Duodenal mucosa (tissue), 2 donors: ENCODE data around the gene SLC26A3.
A peak's percentile ranks its signal among the peaks of the same experiment; 100 is the strongest.
"Not testable (repeated sequence)": the region's sequence is repeated elsewhere in the genome, so short reads cannot be mapped to it uniquely, and the experiment has no call there.

Experiments used
- H3K27ac ChIP-seq: one replicate; pipeline ENCODE4 v1.7.0; 2013; ENCODE audit warnings: low read depth, low read length
- H3K27me3 ChIP-seq, 2 donors: one replicate each; pipeline ENCODE4 v1.7.0; 2013; ENCODE audit warnings: low read length in 2 of 2, control low read depth in 1 of 2; ENCODE audit not compliant: insufficient read depth in 2 of 2, control insufficient read depth in 1 of 2
- H3K36me3 ChIP-seq, 2 donors: one replicate each; pipeline ENCODE4 v1.7.0; 2013; ENCODE audit warnings: low read length in 2 of 2, control low read depth in 1 of 2; ENCODE audit not compliant: insufficient read depth in 2 of 2, control insufficient read depth in 1 of 2
- H3K4me1 ChIP-seq, 2 donors: one replicate each; pipeline ENCODE4 v1.7.0; 2013; ENCODE audit warnings: low read length in 2 of 2, control low read depth in 1 of 2; ENCODE audit not compliant: insufficient read depth in 2 of 2, control insufficient read depth in 1 of 2
- H3K4me3 ChIP-seq, 2 donors: one replicate each; pipeline ENCODE4 v1.7.0; 2013; ENCODE audit warnings: low read length in 2 of 2, low read depth in 1 of 2
- H3K9ac ChIP-seq, 2 donors: one replicate each; pipeline ENCODE4 v1.7.0; 2013; ENCODE audit warnings: low read length in 2 of 2, low read depth in 1 of 2
- H3K9me3 ChIP-seq, 2 donors: one replicate each; pipeline ENCODE4 v1.7.0; 2013; ENCODE audit warnings: low read length in 2 of 2, control low read depth in 1 of 2; ENCODE audit not compliant: control insufficient read depth in 1 of 2

The SLC26A3 gene

GRCh38 chr7:107803009-107803610 lies at the start of gene SLC26A3:
TSS of gene SLC26A3 (minus strand) at chr7:107803223. CDS start at chr7:107794509, 8,714 bp downstream.
- peaks cover 16 to 25% of the 10 kb centered on the region in 2 donors for H3K4me1 ChIP-seq
- H3K4me3 ChIP-seq, result peak within 1 kb of the TSS; percentile 57 to 60
- H3K9me3 ChIP-seq, result no peaks in the 10 kb centered on the region
- peak within 1 kb of the TSS in 1 of 2 donors; percentile 29 for H3K9ac ChIP-seq
- H3K27ac ChIP-seq, result no peak within 1 kb of the TSS
- no peaks in the 10 kb centered on the region for H3K27me3 ChIP-seq
- H3K36me3 ChIP-seq, result no peaks in the 10 kb centered on the region

- peak overlapping the region; percentile 58 for H3K27ac ChIP-seq
- H3K4me1 ChIP-seq, result peaks cover 13 to 15% of the 10 kb centered on the region in 2 donors
- H3K9me3 ChIP-seq, result no peaks in the 10 kb centered on the region
- H3K9ac ChIP-seq, result no peak overlapping the region
- no peaks in the 10 kb centered on the region for H3K27me3 ChIP-seq
- no peak overlapping the region for H3K4me3 ChIP-seq
- no peaks in the 10 kb centered on the region for H3K36me3 ChIP-seq
Measured at GRCh38 chr7:107850643-107851042, 47.6 kb upstream of the SLC26A3 start.

DNA sequence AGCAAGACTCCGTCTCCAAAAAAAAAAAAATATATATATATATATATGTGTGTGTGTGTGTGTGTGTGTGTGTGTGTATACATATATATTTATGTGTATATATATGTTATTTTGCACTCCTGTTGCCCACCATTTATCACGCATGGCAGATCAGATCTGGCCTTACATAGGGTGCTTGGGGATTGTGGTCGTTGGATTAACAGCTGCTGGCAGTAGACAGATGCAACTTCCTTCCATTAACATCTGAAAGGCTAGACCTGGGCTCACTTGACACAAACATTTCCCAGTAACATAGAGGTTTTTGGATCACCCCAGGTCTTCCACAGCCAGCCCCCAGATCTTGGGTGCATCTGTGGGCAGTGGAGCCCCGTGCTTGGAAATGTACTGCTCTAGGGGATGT lies 47.2 kb upstream of the SLC26A3 start:
- Histone ChIP-seq H3K36me3 (no peaks in the 10 kb centered on the region), H3K27me3 (no peaks in the 10 kb centered on the region), H3K4me3 (no peak overlapping the region), H3K4me1 (peaks cover 11 to 13% of the 10 kb centered on the region in 2 donors), H3K9me3 (no peaks in the 10 kb centered on the region), H3K27ac (peak overlapping the region; percentile 58), H3K9ac (no peak overlapping the region)

DNA sequence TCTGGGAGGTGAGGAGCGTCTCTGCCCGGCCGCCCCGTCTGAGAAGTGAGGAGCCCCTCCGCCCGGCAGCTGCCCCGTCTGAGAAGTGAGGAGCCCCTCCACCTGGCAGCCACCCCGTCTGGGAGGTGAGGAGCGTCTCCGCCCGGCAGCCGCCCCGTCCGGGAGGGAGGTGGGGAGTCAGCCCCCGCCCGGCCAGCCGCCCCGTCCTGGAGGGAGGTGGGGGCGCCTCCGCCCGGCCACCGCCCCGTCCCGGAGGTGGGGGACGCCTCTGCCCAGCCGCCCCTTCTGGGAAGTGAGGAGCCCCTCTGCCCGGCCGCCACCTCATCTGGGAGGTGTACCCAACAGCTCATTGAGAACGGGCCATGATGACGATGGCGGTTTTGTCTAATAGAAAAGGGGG lies 45.2 kb upstream of the SLC26A3 start:
- H3K36me3 ChIP-seq, H3K4me3 ChIP-seq, H3K27ac ChIP-seq, H3K9me3 ChIP-seq, H3K9ac ChIP-seq, H3K27me3 ChIP-seq: not testable (repeated sequence)
- peaks cover 16 to 22% of the 10 kb centered on the region in 2 donors for H3K4me1 ChIP-seq

DNA sequence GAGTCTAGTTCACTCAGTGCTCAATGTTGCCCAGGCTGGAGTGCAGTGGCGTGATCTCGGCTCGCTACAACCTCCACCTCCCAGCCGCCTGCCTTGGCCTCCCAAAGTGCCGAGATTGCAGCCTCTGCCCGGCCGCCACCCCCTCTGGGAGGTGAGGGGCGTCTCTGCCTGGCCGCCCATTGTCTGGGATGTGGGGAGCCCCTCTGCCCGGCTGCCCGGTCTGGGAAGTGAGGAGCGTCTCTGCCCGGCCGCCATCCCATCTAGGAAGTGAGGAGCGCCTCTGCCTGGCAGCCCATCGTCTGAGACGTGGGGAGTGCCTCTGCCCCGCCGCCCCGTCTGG lies 44.8 kb upstream of the SLC26A3 start:
- peaks cover 16 to 26% of the 10 kb centered on the region in 2 donors for H3K4me1 ChIP-seq
- not testable (repeated sequence) for H3K27ac ChIP-seq, H3K9me3 ChIP-seq, H3K4me3 ChIP-seq, H3K9ac ChIP-seq, H3K36me3 ChIP-seq, H3K27me3 ChIP-seq

DNA sequence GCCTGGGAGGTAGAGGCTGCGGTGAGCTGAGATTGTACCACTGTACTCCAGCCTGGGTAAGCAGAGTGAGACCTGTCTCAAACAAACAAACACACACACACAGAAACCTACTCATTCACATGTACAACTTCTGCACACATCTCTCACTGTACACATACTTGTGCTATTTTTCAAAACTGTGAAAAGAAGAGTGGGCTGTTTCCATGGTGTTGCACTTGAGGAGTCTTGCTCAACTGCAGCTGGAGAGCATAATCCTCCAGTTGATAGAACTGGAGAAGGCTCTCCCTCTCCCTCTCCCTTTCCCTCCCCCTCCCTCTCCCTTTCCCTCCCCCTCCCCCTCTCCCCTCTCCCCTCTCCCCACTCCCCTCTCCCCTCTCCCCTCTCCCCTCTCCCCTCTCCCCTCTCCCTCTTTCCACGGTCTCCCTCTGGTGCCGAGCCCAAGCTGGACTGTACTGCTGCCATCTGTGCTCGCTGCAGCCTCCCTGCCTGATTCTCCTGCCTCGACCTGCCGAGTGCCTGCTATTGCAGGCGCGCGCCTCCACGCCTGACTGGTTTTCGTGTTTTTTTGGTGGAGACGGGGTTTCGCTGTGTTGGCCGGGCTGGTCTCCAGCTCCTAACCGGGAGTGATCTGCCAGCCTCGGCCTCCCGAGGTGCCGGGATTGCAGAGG lies 44.3 kb upstream of the SLC26A3 start:
- Histone ChIP-seq H3K27me3 (no peaks in the 10 kb centered on the region), H3K4me1 (peaks cover 16 to 30% of the 10 kb centered on the region in 2 donors), H3K9ac (no peak overlapping the region), H3K36me3 (no peaks in the 10 kb centered on the region), H3K4me3 (no peak overlapping the region), H3K27ac (no peak overlapping the region), H3K9me3 (no peaks in the 10 kb centered on the region)

- no peaks in the 10 kb centered on the region for H3K36me3 ChIP-seq
- H3K4me3 ChIP-seq, result no peak overlapping the region
- no peak overlapping the region for H3K9ac ChIP-seq
- H3K27me3 ChIP-seq, result no peaks in the 10 kb centered on the region
- peaks cover 15 to 29% of the 10 kb centered on the region in 2 donors for H3K4me1 ChIP-seq
- H3K27ac ChIP-seq, result no peak overlapping the region
- H3K9me3 ChIP-seq, result no peaks in the 10 kb centered on the region
Measured at GRCh38 chr7:107846324-107846723, 43.3 kb upstream of the SLC26A3 start.

GRCh38 chr7:107843184-107843583 lies 40.2 kb upstream of the SLC26A3 start:
- H3K27me3 ChIP-seq, result no peaks in the 10 kb centered on the region
- H3K4me3 ChIP-seq, result no peak overlapping the region
- H3K4me1 ChIP-seq, result peaks cover 10 to 35% of the 10 kb centered on the region in 2 donors
- H3K9me3 ChIP-seq, result no peaks in the 10 kb centered on the region
- H3K36me3 ChIP-seq, result no peaks in the 10 kb centered on the region
- no peak overlapping the region for H3K9ac ChIP-seq
- H3K27ac ChIP-seq, result no peak overlapping the region

DNA sequence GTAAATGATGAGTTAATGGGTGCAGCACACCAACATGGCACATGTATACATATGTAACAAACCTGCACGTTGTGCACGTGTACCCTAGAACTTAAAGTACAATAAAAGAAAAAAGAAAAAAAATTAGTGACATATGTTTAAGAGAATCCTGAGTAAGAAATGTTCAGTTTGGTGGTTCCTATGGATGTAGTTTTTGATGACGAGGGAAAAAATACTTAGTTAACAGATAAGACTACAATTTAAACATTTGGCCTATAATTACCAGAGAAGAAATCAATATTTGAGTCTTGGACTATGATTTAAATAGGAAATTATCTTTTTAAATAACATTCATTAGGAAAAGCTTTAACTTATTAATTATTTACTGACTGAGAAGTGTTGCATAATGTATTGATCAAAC lies 39.2 kb upstream of the SLC26A3 start:
- Histone ChIP-seq H3K9me3 (no peaks in the 10 kb centered on the region), H3K36me3 (no peaks in the 10 kb centered on the region), H3K4me3 (no peak overlapping the region), H3K27ac (no peak overlapping the region), H3K9ac (no peak overlapping the region), H3K27me3 (no peaks in the 10 kb centered on the region), H3K4me1 (peaks cover 20 to 45% of the 10 kb centered on the region in 2 donors)

GRCh38 chr7:107838816-107839565 lies 36.0 kb upstream of the SLC26A3 start:
- Histone ChIP-seq H3K4me3 (no peak overlapping the region), H3K27ac (no peak overlapping the region), H3K9ac (no peak overlapping the region), H3K9me3 (no peaks in the 10 kb centered on the region), H3K4me1 (peaks cover 45 to 64% of the 10 kb centered on the region in 2 donors), H3K27me3 (no peaks in the 10 kb centered on the region), H3K36me3 (no peaks in the 10 kb centered on the region)
